Prostate gland (tissue), 2 donors: ENCODE measurements around the gene XPOT. TPM values are rescaled to one million over a fixed set of nuclear protein-coding genes. Genes with fewer than 3 reads are reported as not detected.

ENCODE experiments used
- DNase-seq: peaks from one replicate; pipeline ENCODE4 v3.0.0-alpha.2; 2019; ENCODE audit warnings: low spot score
- H3K27ac ChIP-seq, 2 donors: fragments of 200-600 bp; sonication (generic); 2 replicates each; pipeline ENCODE4 v1.5.1; 2017 to 2019
- H3K27me3 ChIP-seq: fragments of 200-600 bp; sonication (generic); replicated peaks from 2 replicates; pipeline ENCODE4 v1.5.1; 2019; ENCODE audit not compliant: insufficient read depth
- H3K36me3 ChIP-seq, 2 donors: fragments of 200-600 bp; sonication (generic); 1 replicate in 1 of 2; 2 replicates in 1 of 2; pipeline versions ENCODE4 v1.5.1 to v1.8.1; 2017 to 2019
- H3K4me1 ChIP-seq: fragments of 200-600 bp; sonication (generic); replicated peaks from 2 replicates; pipeline ENCODE4 v1.5.1; 2019
- H3K4me3 ChIP-seq, 2 donors: fragments of 200-600 bp; sonication (generic); 2 replicates each; pipeline ENCODE4 v1.5.1; 2017 to 2019
- H3K9me3 ChIP-seq: fragments of 200-600 bp; sonication (generic); 2 replicates; pipeline ENCODE4 v1.5.1; 2017
- POLR2A ChIP-seq: fragments of 450-650 bp; IDR thresholded peaks from one replicate; pipeline ENCODE4 v1.6.1; 2016; ENCODE audit warnings: antibody characterized with exemption, mild to moderate bottlenecking
- POLR2AphosphoS5 ChIP-seq: sonication (generic); formaldehyde crosslinking; IDR thresholded peaks from one replicate; pipeline ENCODE4 v1.6.1; 2017; ENCODE audit warnings: antibody characterized with exemption
- WGBS: methylation state at CpG from one replicate; pipeline ENCODE4 v1.1.5; 2018; 5-methylcytosine and 5-hydroxymethylcytosine counted together
- intact Hi-C: fragments of 100-400 bp; cut with DNase I; formaldehyde crosslinking; loops from one replicate; pipeline ENCODE4 v1.14.2; 2022
- small RNA-seq, 2 donors: library from RNA; depleted of rRNA; stranded (forward); fragments of <200 nt; gene quantifications; one replicate each; pipeline ENCODE3, GENCODE V24; 2016
- total RNA-seq, 2 donors: library from RNA; depleted of rRNA; stranded (reverse); fragments of >200 nt; gene quantifications; one replicate each; pipeline ENCODE4 v1.1.0, GENCODE V29; 2016
- TF ChIP-seq, protein P1 (sequence below), 4 experiments: fragments of 200-600 bp in 2 of 4; fragments of 450-650 bp in 2 of 4; sonication (generic) in 2 of 4; IDR thresholded peaks; 1 replicate in 3 of 4; 2 replicates in 1 of 4; pipeline ENCODE4 v1.5.1; 2016 to 2019; ENCODE audit warnings: antibody characterized with exemption in 4 of 4, mild to moderate bottlenecking in 2 of 4, moderate library complexity in 2 of 4

XPOT gene
- total RNA-seq, 2 donors from 2014 or later = 30.4 to 36.8 TPM

DNA sequence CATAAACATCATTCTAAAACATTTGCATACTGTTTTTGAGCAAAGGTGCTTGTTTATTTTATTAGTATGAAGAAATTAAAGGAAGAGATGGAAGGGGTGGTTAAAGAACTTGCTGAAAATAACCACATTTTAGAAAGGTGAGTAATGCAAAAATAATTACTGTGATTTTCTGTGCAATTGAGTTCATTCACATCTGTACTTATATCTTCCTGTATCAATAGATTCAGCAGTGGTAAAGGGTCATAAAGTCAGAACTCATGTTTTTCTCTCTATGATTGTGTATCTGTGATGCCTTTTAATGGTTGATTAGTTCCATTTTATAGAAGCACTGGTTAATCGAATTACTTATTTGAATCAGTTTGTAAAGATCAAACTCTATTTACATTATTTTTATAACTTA, 93.7 kb downstream of the XPOT start:
- TF ChIP-seq, protein P1, sequence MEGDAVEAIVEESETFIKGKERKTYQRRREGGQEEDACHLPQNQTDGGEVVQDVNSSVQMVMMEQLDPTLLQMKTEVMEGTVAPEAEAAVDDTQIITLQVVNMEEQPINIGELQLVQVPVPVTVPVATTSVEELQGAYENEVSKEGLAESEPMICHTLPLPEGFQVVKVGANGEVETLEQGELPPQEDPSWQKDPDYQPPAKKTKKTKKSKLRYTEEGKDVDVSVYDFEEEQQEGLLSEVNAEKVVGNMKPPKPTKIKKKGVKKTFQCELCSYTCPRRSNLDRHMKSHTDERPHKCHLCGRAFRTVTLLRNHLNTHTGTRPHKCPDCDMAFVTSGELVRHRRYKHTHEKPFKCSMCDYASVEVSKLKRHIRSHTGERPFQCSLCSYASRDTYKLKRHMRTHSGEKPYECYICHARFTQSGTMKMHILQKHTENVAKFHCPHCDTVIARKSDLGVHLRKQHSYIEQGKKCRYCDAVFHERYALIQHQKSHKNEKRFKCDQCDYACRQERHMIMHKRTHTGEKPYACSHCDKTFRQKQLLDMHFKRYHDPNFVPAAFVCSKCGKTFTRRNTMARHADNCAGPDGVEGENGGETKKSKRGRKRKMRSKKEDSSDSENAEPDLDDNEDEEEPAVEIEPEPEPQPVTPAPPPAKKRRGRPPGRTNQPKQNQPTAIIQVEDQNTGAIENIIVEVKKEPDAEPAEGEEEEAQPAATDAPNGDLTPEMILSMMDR (IDR thresholded peaks at IDR 0.05) = no peak
- TF ChIP-seq POLR2AphosphoS5 (no peak), POLR2A (no peak)
- 76% methylated on average over 1 of the region's 1 CpG for WGBS
- Histone ChIP-seq H3K36me3 (peaks cover 3 to 7% of the 10 kb centered on the region in 2 donors), H3K27me3 (no peaks in the 10 kb centered on the region), H3K4me1 (no peaks in the 10 kb centered on the region), H3K4me3 (no peak overlapping the region), H3K27ac (no peak overlapping the region), H3K9me3 (no peaks in the 10 kb centered on the region)
- intact Hi-C loops = no loop called here
- DNase-seq = no peak

DNA sequence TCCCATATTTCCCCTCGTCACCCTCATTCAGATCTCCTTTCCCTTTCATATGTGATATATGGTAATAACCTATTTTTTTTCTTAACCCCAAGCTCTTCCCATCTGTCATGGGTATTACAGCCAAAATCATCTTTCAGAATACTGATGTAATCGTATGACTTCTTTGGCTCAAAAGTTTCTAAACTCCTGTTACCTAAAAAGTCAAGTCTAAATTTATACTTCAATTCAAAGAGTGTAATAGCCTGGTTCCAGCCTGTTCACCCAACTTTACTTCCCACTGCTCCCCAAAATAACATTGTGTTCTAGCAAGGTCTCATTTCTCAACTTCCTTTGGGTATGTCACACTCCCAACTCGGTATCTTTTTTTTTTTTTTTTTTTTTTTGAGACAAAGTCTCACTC, 96.2 kb downstream of the XPOT start:
- Histone ChIP-seq H3K27ac (no peak overlapping the region), H3K36me3 (peaks cover 3 to 7% of the 10 kb centered on the region in 2 donors), H3K4me1 (no peaks in the 10 kb centered on the region), H3K9me3 (no peaks in the 10 kb centered on the region), H3K27me3 (no peaks in the 10 kb centered on the region), H3K4me3 (no peak overlapping the region)
- intact Hi-C loops = no loop called here
- TF ChIP-seq POLR2A = no peak
- TF ChIP-seq, protein P1 (IDR thresholded peaks at IDR 0.05) = no peak
- TF ChIP-seq POLR2AphosphoS5 = no peak
- no peak for DNase-seq
- WGBS = 85% methylated on average over 3 of the region's 3 CpGs

Small RNA genes within 50 kb of the gene (small RNA-seq; reads per million reads assigned to genes)
- 0 reads per million in 2 donors for gene RF01210

Other genes with a start within 250 kb of the XPOT start
- 10 to 100 TPM in 1 of 2 donors, 1 to 10 TPM in 1; 6.8 to 18.2 TPM for gene KICS2, start 182.1 kb upstream of the XPOT start, total RNA-seq
- 1 to 10 TPM in 1 of 2 donors, under 1 TPM in 1; 0.91 to 2.1 TPM for gene C12orf56, start 13.6 kb upstream of the XPOT start, total RNA-seq
- 10 to 100 TPM; 25.9 to 33.6 TPM for gene TBK1, start 47.7 kb downstream of the XPOT start, total RNA-seq
- 10 to 100 TPM; 40.6 to 55.7 TPM for gene RASSF3, start 206.1 kb downstream of the XPOT start, total RNA-seq